ENCODE measurements around the gene ABHD8. TPM values are rescaled to one million over a fixed set of nuclear protein-coding genes. Genes with fewer than 3 reads are reported as not detected.

ABHD8 gene, protein sequence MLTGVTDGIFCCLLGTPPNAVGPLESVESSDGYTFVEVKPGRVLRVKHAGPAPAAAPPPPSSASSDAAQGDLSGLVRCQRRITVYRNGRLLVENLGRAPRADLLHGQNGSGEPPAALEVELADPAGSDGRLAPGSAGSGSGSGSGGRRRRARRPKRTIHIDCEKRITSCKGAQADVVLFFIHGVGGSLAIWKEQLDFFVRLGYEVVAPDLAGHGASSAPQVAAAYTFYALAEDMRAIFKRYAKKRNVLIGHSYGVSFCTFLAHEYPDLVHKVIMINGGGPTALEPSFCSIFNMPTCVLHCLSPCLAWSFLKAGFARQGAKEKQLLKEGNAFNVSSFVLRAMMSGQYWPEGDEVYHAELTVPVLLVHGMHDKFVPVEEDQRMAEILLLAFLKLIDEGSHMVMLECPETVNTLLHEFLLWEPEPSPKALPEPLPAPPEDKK
- total RNA-seq (7.2 and 9.7 TPM in 2 replicates), polyA plus RNA-seq (4.6 and 5.2 TPM in 2 replicates), polyA minus RNA-seq (6.2 and 10.5 TPM in 2 replicates)
- 4.1 TPM for total RNA-seq (2013)

DNA sequence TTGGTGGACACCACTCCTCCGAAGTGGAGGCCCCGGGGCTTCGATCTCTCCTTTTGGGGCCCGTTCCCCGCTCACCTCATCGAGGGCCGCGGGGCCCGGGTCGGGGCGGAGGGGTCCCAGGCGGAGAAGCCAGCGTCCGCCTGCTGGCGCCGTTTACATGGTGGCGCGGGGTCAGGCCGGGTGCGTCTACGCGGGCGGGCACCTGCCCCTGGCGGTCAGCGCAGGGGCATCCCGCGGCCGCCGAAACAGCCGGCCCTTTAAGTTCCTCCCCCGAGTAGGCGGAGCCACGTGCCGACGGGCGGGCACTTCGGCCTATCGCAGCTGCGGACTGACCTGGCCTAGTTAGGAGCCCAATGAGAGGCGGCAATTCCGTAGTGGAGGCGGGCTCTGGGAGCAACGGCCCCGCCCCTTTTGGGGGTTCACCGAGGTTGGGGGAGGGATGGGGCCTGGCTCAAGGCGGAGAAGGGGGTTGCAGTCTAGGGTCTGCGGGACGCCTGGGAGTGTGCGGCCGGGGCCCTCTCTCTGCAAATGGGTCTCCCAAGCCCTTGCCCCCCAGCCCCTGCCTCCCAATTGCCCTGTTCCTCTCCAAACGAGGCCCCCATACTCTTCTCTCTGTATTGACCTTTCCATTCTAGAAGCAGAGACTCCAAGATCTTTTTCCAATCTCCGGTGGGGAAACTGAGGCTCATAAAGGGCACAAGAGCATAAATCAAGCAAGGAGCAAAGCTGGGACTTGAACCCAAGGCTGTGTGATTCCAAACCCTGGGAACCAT lies at the start of gene ABHD8:
Gene ABHD8 (minus strand): TSS at position 259 of the 773 bp plus-strand sequence. CDS start 1,809 bp downstream, outside the sequence.
- H3K4me3 Mint-ChIP-seq, result peak within 1 kb of the TSS; percentile 85
- Histone ChIP-seq H3K4me1 (ENCODE audit: control insufficient read depth in 2 of 2, insufficient read depth in 2 of 2, low read length in 2 of 2) (peaks cover 30 to 39% of the 10 kb centered on the region in 2 donors), H4K20me1 (ENCODE audit: control insufficient read depth, insufficient read depth, low read length, poor library complexity, severe bottlenecking) (no peaks in the 10 kb centered on the region), H3K4me2 (replicated peaks; ENCODE audit: low read depth, low read length, poor library complexity, severe bottlenecking) (peak within 1 kb of the TSS; percentile 99), H3K27me3 (replicated peaks in 1 of 4; ENCODE audit: control extremely low read depth in 1 of 4, control insufficient read depth in 3 of 4, insufficient read depth in 4 of 4, low read length in 3 of 4) (no peaks in the 10 kb centered on the region), H3K9ac (ENCODE audit: low read length) (peak within 1 kb of the TSS; percentile 90), H3K36me3 (replicated peaks in 1 of 2; ENCODE audit: control extremely low read depth in 1 of 2, control insufficient read depth in 1 of 2, extremely low read depth in 1 of 2, insufficient read depth in 2 of 2, low read length in 1 of 2) (no peaks in the 10 kb centered on the region), H3K79me2 (ENCODE audit: control insufficient read depth, insufficient read depth, low read length) (peaks cover 28% of the 10 kb centered on the region), H3K4me3 (ENCODE audit: control extremely low read depth in 1 of 5, extremely low read depth in 1 of 5, insufficient read depth in 1 of 5, low read depth in 2 of 5, low read length in 4 of 5) (peak within 1 kb of the TSS in 4 of 5 experiments; percentile 71 to 86 (median 75)), H3K9me3 (ENCODE audit: control extremely low read depth in 1 of 3, control insufficient read depth in 2 of 3, insufficient read depth in 1 of 3, low read length in 2 of 3) (no peaks in the 10 kb centered on the region), H2AFZ (ENCODE audit: insufficient read depth, low read depth, low read length, poor library complexity, severe bottlenecking) (peak within 1 kb of the TSS; percentile 97), H3K27ac (ENCODE audit: low read length in 2 of 2) (peak within 1 kb of the TSS; percentile 2 to 67)
- no peaks in the 10 kb centered on the region for H3K9me3 Mint-ChIP-seq (ENCODE audit: insufficient read depth)
- intact Hi-C loops (cut with micrococcal nuclease), result loop anchor here (10.0 kb wide), 1 partner anchor 409 kb away; no protein-coding TSS in a partner anchor
- ATAC-seq (ENCODE audit: low read depth), result peak; percentile 67
- WGBS (ENCODE audit: insufficient coverage), result under 1% methylated on average over 47 of the region's 52 CpGs
- POLR2A ChIA-PET, result interaction anchor here (0.5 to 1.0 kb wide), 3 partner anchors 11 to 631 kb away, joined by 3 to 7 read pairs (median 3); no protein-coding TSS in a partner anchor
- H3K4me1 Mint-ChIP-seq, result peaks cover 41% of the 10 kb centered on the region
- H3K27me3 Mint-ChIP-seq, result no peaks in the 10 kb centered on the region
- H3K27ac Mint-ChIP-seq, result peak within 1 kb of the TSS; percentile 81
- TF ChIP-seq EZH2 (IDR thresholded peaks at IDR 0.05; ENCODE audit: borderline replicate concordance, insufficient read depth, low read depth, low read length, poor library complexity, severe bottlenecking), result no peak
- TF ChIP-seq, protein P1, sequence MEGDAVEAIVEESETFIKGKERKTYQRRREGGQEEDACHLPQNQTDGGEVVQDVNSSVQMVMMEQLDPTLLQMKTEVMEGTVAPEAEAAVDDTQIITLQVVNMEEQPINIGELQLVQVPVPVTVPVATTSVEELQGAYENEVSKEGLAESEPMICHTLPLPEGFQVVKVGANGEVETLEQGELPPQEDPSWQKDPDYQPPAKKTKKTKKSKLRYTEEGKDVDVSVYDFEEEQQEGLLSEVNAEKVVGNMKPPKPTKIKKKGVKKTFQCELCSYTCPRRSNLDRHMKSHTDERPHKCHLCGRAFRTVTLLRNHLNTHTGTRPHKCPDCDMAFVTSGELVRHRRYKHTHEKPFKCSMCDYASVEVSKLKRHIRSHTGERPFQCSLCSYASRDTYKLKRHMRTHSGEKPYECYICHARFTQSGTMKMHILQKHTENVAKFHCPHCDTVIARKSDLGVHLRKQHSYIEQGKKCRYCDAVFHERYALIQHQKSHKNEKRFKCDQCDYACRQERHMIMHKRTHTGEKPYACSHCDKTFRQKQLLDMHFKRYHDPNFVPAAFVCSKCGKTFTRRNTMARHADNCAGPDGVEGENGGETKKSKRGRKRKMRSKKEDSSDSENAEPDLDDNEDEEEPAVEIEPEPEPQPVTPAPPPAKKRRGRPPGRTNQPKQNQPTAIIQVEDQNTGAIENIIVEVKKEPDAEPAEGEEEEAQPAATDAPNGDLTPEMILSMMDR (IDR thresholded peaks at IDR 0.05), result peak; percentile 17
- CTCF ChIA-PET, result interaction anchor here (0.9 to 2.9 kb wide), 7 partner anchors 8 to 83 kb away, joined by 3 to 13 read pairs (median 5); partner anchors contain the start of gene BABAM1
- DNase-seq, result peak; percentile 95
